Measurements from ENCODE around the gene SCAPER. TPM values are rescaled to one million over a fixed set of nuclear protein-coding genes. Genes with fewer than 3 reads are reported as not detected.

Gene SCAPER
- total RNA-seq, 1 donor = 8.3 TPM

DNA sequence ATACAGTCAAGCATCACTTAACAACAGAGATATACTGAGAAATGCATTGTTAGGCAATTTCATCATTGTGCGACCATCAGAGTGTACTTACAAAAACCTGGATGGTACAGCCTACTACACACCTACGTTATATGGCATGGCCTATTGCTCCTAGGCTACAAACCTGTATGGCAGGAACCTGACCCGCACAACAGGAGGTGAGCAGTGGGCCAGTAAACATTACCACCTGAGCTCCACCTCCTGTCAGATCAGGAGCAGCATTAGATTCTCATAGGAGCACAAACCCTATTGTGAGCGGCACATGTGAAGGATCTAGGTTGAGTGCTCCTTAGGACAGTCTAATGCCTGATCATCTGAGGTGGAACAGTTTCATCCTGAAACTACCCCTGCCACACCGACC is 89.7 kb downstream of the SCAPER start:
- DNase-seq (ENCODE audit: insufficient read length, low spot score, missing footprints) = no peak
- Histone ChIP-seq H3K79me2 (ENCODE audit: insufficient read depth, low read length) (no peaks in the 10 kb centered on the region), H2AFZ (ENCODE audit: low read length) (no peak overlapping the region), H3K27ac (ENCODE audit: low read depth, low read length) (no peak overlapping the region), H3K4me1 (ENCODE audit: insufficient read depth, low read length) (no peaks in the 10 kb centered on the region), H3K9me3 (ENCODE audit: low read depth, low read length) (no peaks in the 10 kb centered on the region), H3K4me2 (ENCODE audit: insufficient read depth, low read length) (no peak overlapping the region), H3K27me3 (ENCODE audit: insufficient read depth, low read length) (no peaks in the 10 kb centered on the region), H3K36me3 (ENCODE audit: insufficient read depth, low read length) (no peaks in the 10 kb centered on the region), H4K20me1 (ENCODE audit: insufficient read depth, low read length) (no peaks in the 10 kb centered on the region), H3K4me3 (ENCODE audit: insufficient read depth, low read length) (no peak overlapping the region)
- TF ChIP-seq, protein P1, sequence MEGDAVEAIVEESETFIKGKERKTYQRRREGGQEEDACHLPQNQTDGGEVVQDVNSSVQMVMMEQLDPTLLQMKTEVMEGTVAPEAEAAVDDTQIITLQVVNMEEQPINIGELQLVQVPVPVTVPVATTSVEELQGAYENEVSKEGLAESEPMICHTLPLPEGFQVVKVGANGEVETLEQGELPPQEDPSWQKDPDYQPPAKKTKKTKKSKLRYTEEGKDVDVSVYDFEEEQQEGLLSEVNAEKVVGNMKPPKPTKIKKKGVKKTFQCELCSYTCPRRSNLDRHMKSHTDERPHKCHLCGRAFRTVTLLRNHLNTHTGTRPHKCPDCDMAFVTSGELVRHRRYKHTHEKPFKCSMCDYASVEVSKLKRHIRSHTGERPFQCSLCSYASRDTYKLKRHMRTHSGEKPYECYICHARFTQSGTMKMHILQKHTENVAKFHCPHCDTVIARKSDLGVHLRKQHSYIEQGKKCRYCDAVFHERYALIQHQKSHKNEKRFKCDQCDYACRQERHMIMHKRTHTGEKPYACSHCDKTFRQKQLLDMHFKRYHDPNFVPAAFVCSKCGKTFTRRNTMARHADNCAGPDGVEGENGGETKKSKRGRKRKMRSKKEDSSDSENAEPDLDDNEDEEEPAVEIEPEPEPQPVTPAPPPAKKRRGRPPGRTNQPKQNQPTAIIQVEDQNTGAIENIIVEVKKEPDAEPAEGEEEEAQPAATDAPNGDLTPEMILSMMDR (IDR thresholded peaks at IDR 0.05; ENCODE audit: extremely low read depth, low read depth, low read length) = no peak

DNA sequence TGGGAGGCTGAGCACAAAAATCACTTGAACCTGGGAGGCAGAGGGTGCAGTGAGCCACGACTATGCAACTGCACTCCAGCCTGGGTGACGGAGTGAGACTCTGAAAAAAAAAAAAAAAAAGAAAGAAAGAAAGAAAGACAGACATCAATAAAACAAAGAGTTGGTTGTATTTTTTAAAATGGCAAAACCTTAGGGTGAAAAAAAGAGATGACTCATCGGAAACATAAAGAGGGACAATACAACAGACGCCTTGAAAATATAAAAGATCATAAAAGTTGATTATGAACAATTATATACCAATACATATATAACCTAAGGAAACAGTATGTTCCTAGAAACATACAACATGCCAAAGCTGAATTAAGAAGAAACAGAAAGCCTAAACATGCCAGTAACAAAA is 92.8 kb downstream of the SCAPER start:
- no peak overlapping the region for H3K4me2 ChIP-seq (ENCODE audit: insufficient read depth, low read length)
- no peak for DNase-seq (ENCODE audit: insufficient read length, low spot score, missing footprints)
- no peak overlapping the region for H3K27ac ChIP-seq (ENCODE audit: low read depth, low read length)
- H3K79me2 ChIP-seq (ENCODE audit: insufficient read depth, low read length) = no peaks in the 10 kb centered on the region
- no peaks in the 10 kb centered on the region for H3K4me1 ChIP-seq (ENCODE audit: insufficient read depth, low read length)
- no peaks in the 10 kb centered on the region for H3K36me3 ChIP-seq (ENCODE audit: insufficient read depth, low read length)
- no peaks in the 10 kb centered on the region for H3K9me3 ChIP-seq (ENCODE audit: low read depth, low read length)
- TF ChIP-seq, protein P1 (IDR thresholded peaks at IDR 0.05; ENCODE audit: extremely low read depth, low read depth, low read length) = no peak
- H3K27me3 ChIP-seq (ENCODE audit: insufficient read depth, low read length) = no peaks in the 10 kb centered on the region
- H3K4me3 ChIP-seq (ENCODE audit: insufficient read depth, low read length) = no peak overlapping the region
- H4K20me1 ChIP-seq (ENCODE audit: insufficient read depth, low read length) = no peaks in the 10 kb centered on the region
- no peak overlapping the region for H2AFZ ChIP-seq (ENCODE audit: low read length)

DNA sequence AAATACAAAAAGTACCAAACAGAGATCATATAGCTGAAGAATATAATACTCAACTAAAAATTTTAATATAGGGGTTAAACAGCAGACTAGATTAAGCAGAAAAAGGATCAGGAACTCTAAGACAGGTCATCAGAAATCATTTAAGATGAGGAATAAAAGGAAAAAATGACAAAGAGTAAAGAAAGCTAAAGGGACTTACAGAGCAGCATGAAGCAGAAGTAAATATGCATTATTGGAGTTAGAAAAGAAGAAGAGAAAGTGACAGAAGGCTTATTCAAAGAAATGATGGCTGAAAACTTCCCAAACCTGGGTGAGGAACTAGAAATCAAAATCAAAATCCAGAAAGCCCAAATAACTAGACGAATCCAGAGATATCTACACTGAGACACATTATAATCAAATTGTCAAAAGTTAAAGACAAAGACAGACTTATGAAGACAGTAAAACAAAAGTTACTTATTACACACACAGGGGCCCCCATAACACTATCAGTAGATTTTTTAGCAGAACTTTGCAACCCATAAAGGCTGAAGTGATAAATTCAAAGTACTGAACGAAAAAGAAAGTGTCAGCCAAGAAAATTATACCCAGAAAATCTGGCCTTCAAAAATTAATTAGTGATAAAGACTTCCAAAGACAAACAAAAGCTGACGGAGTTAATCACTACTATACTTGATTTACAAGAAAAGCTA is 95.6 kb downstream of the SCAPER start:
- Histone ChIP-seq H3K79me2 (ENCODE audit: insufficient read depth, low read length) (no peaks in the 10 kb centered on the region), H3K27ac (ENCODE audit: low read depth, low read length) (no peak overlapping the region), H4K20me1 (ENCODE audit: insufficient read depth, low read length) (no peaks in the 10 kb centered on the region), H3K4me3 (ENCODE audit: insufficient read depth, low read length) (no peak overlapping the region), H3K4me2 (ENCODE audit: insufficient read depth, low read length) (no peak overlapping the region), H3K9me3 (ENCODE audit: low read depth, low read length) (no peaks in the 10 kb centered on the region), H3K27me3 (ENCODE audit: insufficient read depth, low read length) (no peaks in the 10 kb centered on the region), H3K36me3 (ENCODE audit: insufficient read depth, low read length) (no peaks in the 10 kb centered on the region), H3K4me1 (ENCODE audit: insufficient read depth, low read length) (no peaks in the 10 kb centered on the region), H2AFZ (ENCODE audit: low read length) (no peak overlapping the region)
- TF ChIP-seq, protein P1 (IDR thresholded peaks at IDR 0.05; ENCODE audit: extremely low read depth, low read depth, low read length) = no peak
- no peak for DNase-seq (ENCODE audit: insufficient read length, low spot score, missing footprints)

DNA sequence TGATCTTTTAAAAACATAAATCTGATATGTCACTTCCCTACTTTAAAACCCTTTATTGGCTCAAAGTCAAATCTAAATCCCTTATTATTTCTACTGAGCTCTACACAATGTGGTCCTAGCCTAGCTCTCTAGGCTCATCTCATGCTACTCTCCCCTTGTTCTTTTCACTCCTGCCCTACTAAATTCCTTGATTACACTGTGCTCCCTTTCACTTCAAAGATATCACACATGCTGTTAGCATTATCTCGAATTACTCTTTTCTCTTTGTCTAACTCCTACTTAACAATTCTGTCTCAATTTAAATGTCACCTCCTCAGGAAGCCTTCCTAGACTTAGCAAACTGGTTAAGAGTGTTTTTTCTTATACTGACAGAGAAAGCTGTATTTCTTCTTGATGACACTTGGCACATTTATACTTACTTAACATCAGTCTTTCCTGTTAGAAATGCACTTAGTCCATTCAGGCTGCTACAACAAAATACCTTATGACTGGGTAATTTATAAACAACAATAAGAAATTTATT is 102.0 kb downstream of the SCAPER start:
- H3K27me3 ChIP-seq (ENCODE audit: insufficient read depth, low read length) = no peaks in the 10 kb centered on the region
- no peak overlapping the region for H3K4me2 ChIP-seq (ENCODE audit: insufficient read depth, low read length)
- H2AFZ ChIP-seq (ENCODE audit: low read length) = no peak overlapping the region
- H3K9me3 ChIP-seq (ENCODE audit: low read depth, low read length) = no peaks in the 10 kb centered on the region
- no peak overlapping the region for H3K27ac ChIP-seq (ENCODE audit: low read depth, low read length)
- TF ChIP-seq, protein P1 (IDR thresholded peaks at IDR 0.05; ENCODE audit: extremely low read depth, low read depth, low read length) = no peak
- DNase-seq (ENCODE audit: insufficient read length, low spot score, missing footprints) = no peak
- no peaks in the 10 kb centered on the region for H3K36me3 ChIP-seq (ENCODE audit: insufficient read depth, low read length)
- no peaks in the 10 kb centered on the region for H4K20me1 ChIP-seq (ENCODE audit: insufficient read depth, low read length)
- no peak overlapping the region for H3K4me3 ChIP-seq (ENCODE audit: insufficient read depth, low read length)
- H3K4me1 ChIP-seq (ENCODE audit: insufficient read depth, low read length) = no peaks in the 10 kb centered on the region
- H3K79me2 ChIP-seq (ENCODE audit: insufficient read depth, low read length) = no peaks in the 10 kb centered on the region
